Retinal pigment epithelial cell (primary cell): ENCODE data around the gene KPNA3.
A peak's percentile ranks its signal among the peaks of the same experiment; 100 is the strongest.

Source experiments
- DNase-seq: peaks from one replicate; pipeline ENCODE4 v3.0.0-alpha.2; 2010; ENCODE audit warnings: low read depth
- H3K4me3 ChIP-seq: 2 replicates; pipeline ENCODE4 v1.5.1; 2011; ENCODE audit warnings: mild to moderate bottlenecking, low read length, control low read depth, moderate library complexity
- CTCF ChIP-seq: conservative IDR thresholded peaks from 2 replicates; pipeline ENCODE4 v1.5.1; 2011; ENCODE audit warnings: low read depth, low read length, control low read depth, inconsistent platforms

Gene KPNA3

DNA sequence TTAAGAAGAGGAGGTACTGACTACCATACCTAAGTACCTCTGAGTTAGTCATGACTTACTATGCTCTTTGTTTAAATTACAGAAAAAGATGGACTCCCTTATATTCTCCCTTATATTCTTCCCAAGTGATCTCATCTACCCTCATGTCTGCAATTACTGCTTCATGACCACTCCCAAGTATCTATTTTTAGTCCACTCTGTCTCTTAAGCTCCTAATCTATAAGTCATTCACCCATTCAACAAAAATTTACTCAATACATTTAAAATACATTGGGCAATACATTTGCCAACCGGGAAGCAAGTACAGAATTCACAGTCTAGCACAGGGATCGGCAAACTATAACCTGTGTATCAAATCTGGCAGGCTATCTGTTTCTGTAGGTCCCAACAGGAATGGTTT is 42.6 kb downstream of the KPNA3 start:
- DNase-seq, result no peak
- no peak overlapping the region for H3K4me3 ChIP-seq
- TF ChIP-seq CTCF, result no peak

DNA sequence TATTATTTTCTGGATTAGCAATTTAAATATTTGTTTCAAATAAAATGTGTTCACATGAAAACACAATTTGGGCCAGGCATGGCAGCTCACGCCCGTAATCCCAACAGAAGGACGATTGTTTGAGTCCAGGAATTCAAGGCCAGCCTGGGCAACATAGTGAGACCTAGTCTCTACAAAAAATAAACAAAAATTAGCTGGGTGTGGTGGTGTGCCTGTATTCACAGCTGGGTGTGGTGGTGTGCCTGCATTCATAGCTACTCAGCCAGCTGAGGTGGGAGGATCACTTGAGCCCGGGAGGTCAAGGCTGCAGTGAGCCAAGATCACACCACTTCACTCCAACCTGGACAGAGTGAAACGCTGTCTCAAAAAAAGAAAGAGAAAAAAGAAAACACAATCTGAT is 46.4 kb downstream of the KPNA3 start:
- DNase-seq, result no peak
- no peak overlapping the region for H3K4me3 ChIP-seq
- no peak for TF ChIP-seq CTCF

DNA sequence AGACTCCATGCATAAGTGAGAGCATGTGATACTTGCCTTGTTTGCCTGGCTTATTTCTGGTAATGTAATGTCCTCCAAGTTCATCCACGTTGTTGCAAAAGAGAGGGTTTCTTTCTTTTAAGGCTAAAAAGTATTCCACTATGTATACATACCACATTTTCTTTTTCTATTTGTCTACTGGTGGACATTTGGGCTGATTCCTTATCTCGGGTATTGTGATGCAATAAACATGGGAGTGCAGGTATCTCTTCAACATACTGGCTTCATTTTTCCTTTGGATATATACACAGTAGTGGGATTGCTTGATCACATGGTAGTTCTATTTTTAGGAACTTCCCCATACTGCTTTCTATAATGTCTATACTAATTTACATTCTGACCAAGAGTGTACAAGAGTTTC is 51.6 kb downstream of the KPNA3 start:
- H3K4me3 ChIP-seq, result no peak overlapping the region
- TF ChIP-seq CTCF, result no peak
- no peak for DNase-seq

GRCh38 chr13:49739498-49740187 is 52.8 kb downstream of the KPNA3 start:
- no peak for DNase-seq
- TF ChIP-seq CTCF, result no peak
- H3K4me3 ChIP-seq, result no peak overlapping the region

GRCh38 chr13:49733181-49733951 is 59.1 kb downstream of the KPNA3 start:
- TF ChIP-seq CTCF, result no peak
- H3K4me3 ChIP-seq, result no peak overlapping the region
- no peak for DNase-seq

- DNase-seq, result peak; percentile 42
- no peak overlapping the region for H3K4me3 ChIP-seq
- TF ChIP-seq CTCF, result no peak
Measured at GRCh38 chr13:49731766-49732165, 60.7 kb downstream of the KPNA3 start.

- DNase-seq, result no peak
- no peak overlapping the region for H3K4me3 ChIP-seq
- no peak for TF ChIP-seq CTCF
Measured at GRCh38 chr13:49716615-49717014, 75.9 kb downstream of the KPNA3 start.
